Mucosa of descending colon (tissue), 3 donors: ENCODE results near the gene PLCB3. TPM values are rescaled to one million over a fixed set of nuclear protein-coding genes. Genes with fewer than 3 reads are reported as not detected.

Experiments used
- ATAC-seq: fragments of 200-7000 bp; cut with Tn5 transposase; one replicate; pipeline ENCODE4 v1.9.1; 2020; ENCODE audit warnings: mild to moderate bottlenecking, moderate library complexity
- DNase-seq, 3 donors: peaks; one replicate each; pipeline ENCODE4 v3.0.0-alpha.2; 2020
- H3K36me3 ChIP-seq: fragments of 200-600 bp; one replicate; pipeline ENCODE4 v1.8.0; 2021; ENCODE audit warnings: low read depth, mild to moderate bottlenecking
- H3K4me1 ChIP-seq: fragments of 200-600 bp; one replicate; pipeline ENCODE4 v1.8.0; 2021; ENCODE audit warnings: low read depth, mild to moderate bottlenecking
- H3K4me3 ChIP-seq: fragments of 200-600 bp; one replicate; pipeline ENCODE4 v1.8.0; 2021; ENCODE audit warnings: mild to moderate bottlenecking
- H3K9me3 ChIP-seq: fragments of 200-600 bp; one replicate; pipeline ENCODE4 v1.8.0; 2021; ENCODE audit warnings: mild to moderate bottlenecking
- intact Hi-C, 2 donors: fragments of 100-400 bp; cut with DNase I in 1 of 2; cut with micrococcal nuclease in 1 of 2; formaldehyde crosslinking; loops; one replicate each; pipeline versions ENCODE4 v1.11.0 to v1.11.1; 2022; cut with DNase I, micrococcal nuclease
- total RNA-seq, 3 donors: library from RNA; stranded (reverse); fragmentation: NEBNext Ultra II Directional in 2 of 3; extraction: Animal tissue kit (Norgen Biotek cat#: 25700) in 2 of 3; gene quantifications; one replicate each; pipeline versions ENCODE4 v1.2.1 to v1.2.4, GENCODE V29; 2021 to 2023
- TF ChIP-seq, protein P1 (sequence below): fragments of 200-600 bp; IDR thresholded peaks from one replicate; pipeline ENCODE4 v1.8.0; 2022; ENCODE audit warnings: antibody characterized with exemption, mild to moderate bottlenecking
- donor health status: DM: no; HTN: no; CAD: no; lungs with moderate emphysema.
- donor health status: DM: no; HTN: no; CAD: no.
- donor health status: DM: no; HTN: yes; CAD: no.

The PLCB3 gene
- total RNA-seq, 3 donors from 2014 or later, result 51.1 to 72.1 (median 65.1) TPM

DNA sequence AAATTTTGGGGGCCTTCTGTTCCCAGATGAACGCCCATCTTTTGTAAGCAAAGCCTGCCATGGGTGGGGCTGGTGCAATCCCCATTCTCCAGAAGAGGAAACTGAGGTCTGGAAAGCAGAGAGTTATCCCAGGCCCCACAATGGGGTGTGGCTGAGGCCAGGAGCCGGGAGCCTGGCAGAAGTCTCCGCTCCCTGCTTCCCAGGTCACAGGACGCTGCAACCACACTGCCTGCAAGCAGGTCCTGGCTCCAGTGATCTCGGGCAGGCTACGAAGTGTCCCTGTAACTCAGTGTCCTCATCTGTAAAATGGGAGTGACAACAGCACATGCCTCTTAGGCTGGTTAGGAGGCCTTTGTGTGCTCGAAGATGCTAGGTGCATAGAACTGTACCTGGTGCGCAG lies 1.7 kb downstream of the PLCB3 start:
- ATAC-seq (no peak), DNase-seq (no peak)
- no peaks in the 10 kb centered on the region for H3K9me3 ChIP-seq
- no peak overlapping the region for H3K4me3 ChIP-seq
- H3K4me1 ChIP-seq, result peaks cover 17% of the 10 kb centered on the region
- TF ChIP-seq, protein P1, sequence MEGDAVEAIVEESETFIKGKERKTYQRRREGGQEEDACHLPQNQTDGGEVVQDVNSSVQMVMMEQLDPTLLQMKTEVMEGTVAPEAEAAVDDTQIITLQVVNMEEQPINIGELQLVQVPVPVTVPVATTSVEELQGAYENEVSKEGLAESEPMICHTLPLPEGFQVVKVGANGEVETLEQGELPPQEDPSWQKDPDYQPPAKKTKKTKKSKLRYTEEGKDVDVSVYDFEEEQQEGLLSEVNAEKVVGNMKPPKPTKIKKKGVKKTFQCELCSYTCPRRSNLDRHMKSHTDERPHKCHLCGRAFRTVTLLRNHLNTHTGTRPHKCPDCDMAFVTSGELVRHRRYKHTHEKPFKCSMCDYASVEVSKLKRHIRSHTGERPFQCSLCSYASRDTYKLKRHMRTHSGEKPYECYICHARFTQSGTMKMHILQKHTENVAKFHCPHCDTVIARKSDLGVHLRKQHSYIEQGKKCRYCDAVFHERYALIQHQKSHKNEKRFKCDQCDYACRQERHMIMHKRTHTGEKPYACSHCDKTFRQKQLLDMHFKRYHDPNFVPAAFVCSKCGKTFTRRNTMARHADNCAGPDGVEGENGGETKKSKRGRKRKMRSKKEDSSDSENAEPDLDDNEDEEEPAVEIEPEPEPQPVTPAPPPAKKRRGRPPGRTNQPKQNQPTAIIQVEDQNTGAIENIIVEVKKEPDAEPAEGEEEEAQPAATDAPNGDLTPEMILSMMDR, result no peak
- H3K36me3 ChIP-seq, result peaks cover 3% of the 10 kb centered on the region
- intact Hi-C loops, result no loop called here

DNA sequence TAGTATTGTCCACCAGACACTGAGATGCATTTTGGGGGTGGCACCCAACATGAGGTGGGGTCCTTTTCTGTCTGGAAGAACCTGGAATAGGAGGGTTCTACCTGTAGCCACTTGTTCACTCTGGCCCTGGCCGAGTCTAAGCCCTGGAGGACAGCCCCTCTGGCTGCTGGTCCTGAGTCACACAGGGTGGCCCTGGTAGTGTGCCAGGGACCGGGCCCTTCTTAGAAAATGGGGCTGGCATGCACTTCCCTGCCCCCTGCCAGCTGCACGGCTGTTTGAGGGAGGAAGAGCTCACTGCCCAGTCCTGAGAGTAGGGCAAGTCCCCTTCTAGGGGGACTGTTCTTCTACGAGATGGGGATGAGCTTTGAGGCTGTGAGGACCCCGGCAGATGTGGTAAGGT lies 2.2 kb downstream of the PLCB3 start:
- peaks cover 16% of the 10 kb centered on the region for H3K4me1 ChIP-seq
- H3K4me3 ChIP-seq, result no peak overlapping the region
- no peaks in the 10 kb centered on the region for H3K9me3 ChIP-seq
- ATAC-seq (no peak), DNase-seq (no peak)
- peaks cover 3% of the 10 kb centered on the region for H3K36me3 ChIP-seq
- intact Hi-C loops, result no loop called here
- TF ChIP-seq, protein P1, result no peak

DNA sequence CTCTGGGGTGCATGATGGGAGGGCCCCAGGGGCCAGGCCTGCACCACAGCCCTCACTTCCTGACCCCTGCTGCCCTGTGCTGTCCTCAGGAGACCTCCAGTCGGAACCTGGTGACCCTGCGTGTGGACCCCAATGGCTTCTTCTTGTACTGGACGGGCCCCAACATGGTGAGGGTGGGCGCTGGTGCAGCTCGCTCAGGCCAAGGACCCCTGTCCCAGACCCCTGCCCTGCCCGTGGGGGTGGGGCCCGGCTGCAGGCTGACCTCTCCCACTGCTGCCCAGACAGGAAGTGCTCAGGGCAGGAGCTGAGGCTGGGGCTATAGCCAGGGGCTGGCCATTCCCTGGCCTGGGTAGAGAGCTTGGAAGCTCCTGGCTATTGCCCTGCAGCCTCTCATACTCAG lies 3.0 kb downstream of the PLCB3 start:
- H3K4me3 ChIP-seq, result no peak overlapping the region
- TF ChIP-seq, protein P1, result no peak
- no peaks in the 10 kb centered on the region for H3K9me3 ChIP-seq
- DNase-seq (no peak), ATAC-seq (no peak)
- peaks cover 16% of the 10 kb centered on the region for H3K4me1 ChIP-seq
- peaks cover 3% of the 10 kb centered on the region for H3K36me3 ChIP-seq
- intact Hi-C loops, result no loop called here

DNA sequence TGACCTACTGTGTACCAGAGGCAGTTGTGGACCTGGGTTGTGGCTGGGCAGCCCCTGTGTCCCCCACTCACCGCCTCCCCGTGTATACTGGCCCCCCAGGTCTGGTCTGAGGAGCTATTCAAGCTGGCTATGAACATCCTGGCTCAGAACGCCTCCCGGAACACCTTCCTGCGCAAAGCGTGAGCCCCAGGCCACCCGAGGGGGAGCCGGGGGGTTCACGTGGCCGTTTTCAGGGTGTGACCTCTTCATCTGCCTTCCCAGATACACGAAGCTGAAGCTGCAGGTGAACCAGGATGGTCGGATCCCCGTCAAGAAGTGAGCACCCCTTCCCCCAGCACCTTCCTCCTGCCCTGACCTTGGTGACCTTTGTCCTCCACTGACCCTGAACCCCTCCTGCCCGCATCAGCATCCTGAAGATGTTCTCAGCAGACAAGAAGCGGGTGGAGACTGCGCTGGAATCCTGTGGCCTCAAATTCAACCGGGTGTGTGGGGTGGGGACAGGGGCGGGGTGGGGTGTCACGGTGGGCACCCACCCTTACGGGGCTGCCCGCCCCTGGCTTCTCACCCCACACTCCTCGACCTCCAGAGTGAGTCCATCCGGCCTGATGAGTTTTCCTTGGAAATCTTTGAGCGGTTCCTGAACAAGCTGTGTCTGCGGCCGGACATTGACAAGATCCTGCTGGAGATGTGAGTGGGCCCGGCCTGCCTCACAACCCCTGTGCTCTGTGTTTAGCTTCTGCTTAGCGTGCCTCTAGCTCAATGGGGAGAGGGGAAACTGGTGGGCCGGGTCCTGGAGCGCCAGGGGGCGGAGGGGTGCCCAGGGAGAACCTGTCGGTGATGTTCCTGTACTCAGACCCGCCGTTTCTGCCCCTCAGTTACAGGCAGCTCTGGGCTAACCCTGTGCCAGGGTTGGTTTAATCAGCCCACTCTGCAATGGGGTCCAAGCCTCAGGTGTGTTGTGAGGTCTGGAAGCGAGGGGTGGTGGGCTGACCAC lies 4.1 kb downstream of the PLCB3 start:
- Histone ChIP-seq H3K4me3 (no peak overlapping the region), H3K4me1 (peaks cover 14% of the 10 kb centered on the region), H3K36me3 (peaks cover 3% of the 10 kb centered on the region), H3K9me3 (no peaks in the 10 kb centered on the region)
- intact Hi-C loops, result no loop called here
- ATAC-seq (no peak), DNase-seq (no peak)
- TF ChIP-seq, protein P1, result no peak

DNA sequence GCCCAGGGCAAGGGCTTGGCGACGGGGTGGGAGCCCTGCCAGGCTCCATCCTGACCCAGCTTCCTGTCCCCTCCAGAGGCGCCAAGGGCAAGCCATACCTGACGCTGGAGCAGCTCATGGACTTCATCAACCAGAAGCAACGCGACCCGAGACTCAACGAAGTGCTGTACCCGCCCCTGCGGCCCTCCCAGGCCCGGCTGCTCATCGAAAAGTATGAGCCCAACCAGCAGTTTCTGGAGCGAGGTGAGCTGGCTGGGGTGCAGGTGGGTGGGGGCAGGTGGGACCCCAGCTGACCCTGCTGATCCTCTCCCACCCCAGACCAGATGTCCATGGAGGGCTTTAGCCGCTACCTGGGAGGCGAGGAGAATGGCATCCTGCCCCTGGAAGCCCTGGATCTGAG lies 5.0 kb downstream of the PLCB3 start:
- TF ChIP-seq, protein P1, result no peak
- H3K36me3 ChIP-seq, result peaks cover 3% of the 10 kb centered on the region

More for the DNA sequence above, 5.0 kb downstream of the PLCB3 start:
- H3K4me1 ChIP-seq, result peaks cover 8% of the 10 kb centered on the region
- no peak overlapping the region for H3K4me3 ChIP-seq
- no peaks in the 10 kb centered on the region for H3K9me3 ChIP-seq
- ATAC-seq (no peak), DNase-seq (no peak)
- intact Hi-C loops, result no loop called here
